Measurements from ENCODE around the gene SEPTIN5. TPM values are rescaled to one million over a fixed set of nuclear protein-coding genes. Genes with fewer than 3 reads are reported as not detected.

SEPTIN5 gene
- total RNA-seq, 1 donor from 2014 or later, result 7.3 TPM

GRCh38 chr22:19748139-19748538 lies 33.8 kb downstream of the SEPTIN5 start:
- Histone ChIP-seq H3K9me3 (ENCODE audit: insufficient read depth, low read depth, low read length) (no peaks in the 10 kb centered on the region), H3K36me3 (ENCODE audit: insufficient read depth, low read length) (no peaks in the 10 kb centered on the region), H2AFZ (ENCODE audit: low read depth, low read length) (no peak overlapping the region), H3K4me1 (ENCODE audit: insufficient read depth, low read length) (peaks cover 8% of the 10 kb centered on the region), H3K4me2 (ENCODE audit: low read length) (no peak overlapping the region), H3K27ac (ENCODE audit: low read depth, low read length) (no peak overlapping the region), H3K79me2 (ENCODE audit: insufficient read depth, low read length) (no peaks in the 10 kb centered on the region), H3K4me3 (ENCODE audit: insufficient read depth, low read depth, low read length) (no peak overlapping the region), H3K27me3 (ENCODE audit: insufficient read depth, low read length) (peaks cover 23% of the 10 kb centered on the region), H4K20me1 (ENCODE audit: insufficient read depth, low read length) (no peaks in the 10 kb centered on the region), H3K9ac (ENCODE audit: low read length) (no peak overlapping the region)
- peaks cover 2% of the 10 kb centered on the region for H3K9me3 Mint-ChIP-seq (ENCODE audit: unreplicated experiment)
- H3K27me3 Mint-ChIP-seq (ENCODE audit: low read depth, unreplicated experiment), result peaks cover 25% of the 10 kb centered on the region
- TF ChIP-seq EZH2 (IDR thresholded peaks at IDR 0.05; ENCODE audit: insufficient read depth, low read length), result no peak
- TF ChIP-seq CTCF (IDR thresholded peaks at IDR 0.05; ENCODE audit: insufficient read depth, low read depth, low read length), result no peak
- no peak overlapping the region for H3K4me3 Mint-ChIP-seq (ENCODE audit: unreplicated experiment)
- no peak overlapping the region for H3K27ac Mint-ChIP-seq (ENCODE audit: unreplicated experiment)
- no peaks in the 10 kb centered on the region for H3K36me3 Mint-ChIP-seq (ENCODE audit: low read depth, unreplicated experiment)
- FAIRE-seq, result no peak
- H3K4me1 Mint-ChIP-seq (ENCODE audit: low read depth, unreplicated experiment), result no peaks in the 10 kb centered on the region
- DNase-seq (ENCODE audit: low read depth), result no peak

- H3K9me3 ChIP-seq (ENCODE audit: insufficient read depth, low read depth, low read length), result no peaks in the 10 kb centered on the region
- DNase-seq (ENCODE audit: low read depth) (no peak), FAIRE-seq (no peak)
- no peak overlapping the region for H3K27ac ChIP-seq (ENCODE audit: low read depth, low read length)
- H3K9ac ChIP-seq (ENCODE audit: low read length), result no peak overlapping the region
- no peaks in the 10 kb centered on the region for H3K4me1 Mint-ChIP-seq (ENCODE audit: low read depth, unreplicated experiment)
- peaks cover 31% of the 10 kb centered on the region for H3K27me3 ChIP-seq (ENCODE audit: insufficient read depth, low read length)
- no peak overlapping the region for H3K27ac Mint-ChIP-seq (ENCODE audit: unreplicated experiment)
- H3K36me3 ChIP-seq (ENCODE audit: insufficient read depth, low read length), result no peaks in the 10 kb centered on the region
- H3K4me3 ChIP-seq (ENCODE audit: insufficient read depth, low read depth, low read length), result no peak overlapping the region
- peaks cover 35% of the 10 kb centered on the region for H3K27me3 Mint-ChIP-seq (ENCODE audit: low read depth, unreplicated experiment)
- no peak overlapping the region for H3K4me2 ChIP-seq (ENCODE audit: low read length)
- H3K79me2 ChIP-seq (ENCODE audit: insufficient read depth, low read length), result no peaks in the 10 kb centered on the region
- no peak overlapping the region for H3K4me3 Mint-ChIP-seq (ENCODE audit: unreplicated experiment)
- no peaks in the 10 kb centered on the region for H3K36me3 Mint-ChIP-seq (ENCODE audit: low read depth, unreplicated experiment)
- H3K9me3 Mint-ChIP-seq (ENCODE audit: unreplicated experiment), result peaks cover 2% of the 10 kb centered on the region
- H2AFZ ChIP-seq (ENCODE audit: low read depth, low read length), result no peak overlapping the region
- H3K4me1 ChIP-seq (ENCODE audit: insufficient read depth, low read length), result peaks cover 8% of the 10 kb centered on the region
- TF ChIP-seq CTCF (IDR thresholded peaks at IDR 0.05; ENCODE audit: insufficient read depth, low read depth, low read length) (no peak), EZH2 (IDR thresholded peaks at IDR 0.05; ENCODE audit: insufficient read depth, low read length) (no peak)
- no peaks in the 10 kb centered on the region for H4K20me1 ChIP-seq (ENCODE audit: insufficient read depth, low read length)
Measured at GRCh38 chr22:19748991-19749664, 34.8 kb downstream of the SEPTIN5 start.

GRCh38 chr22:19749876-19750275 lies 35.6 kb downstream of the SEPTIN5 start:
- Histone ChIP-seq H3K9me3 (ENCODE audit: insufficient read depth, low read depth, low read length) (no peaks in the 10 kb centered on the region), H4K20me1 (ENCODE audit: insufficient read depth, low read length) (no peaks in the 10 kb centered on the region), H3K4me2 (ENCODE audit: low read length) (no peak overlapping the region), H3K27ac (ENCODE audit: low read depth, low read length) (no peak overlapping the region), H3K9ac (ENCODE audit: low read length) (no peak overlapping the region), H3K4me1 (ENCODE audit: insufficient read depth, low read length) (peaks cover 8% of the 10 kb centered on the region), H2AFZ (ENCODE audit: low read depth, low read length) (no peak overlapping the region), H3K36me3 (ENCODE audit: insufficient read depth, low read length) (no peaks in the 10 kb centered on the region), H3K4me3 (ENCODE audit: insufficient read depth, low read depth, low read length) (no peak overlapping the region), H3K27me3 (ENCODE audit: insufficient read depth, low read length) (peaks cover 39% of the 10 kb centered on the region), H3K79me2 (ENCODE audit: insufficient read depth, low read length) (no peaks in the 10 kb centered on the region)
- FAIRE-seq (no peak), DNase-seq (ENCODE audit: low read depth) (no peak)
- TF ChIP-seq EZH2 (IDR thresholded peaks at IDR 0.05; ENCODE audit: insufficient read depth, low read length) (no peak), CTCF (IDR thresholded peaks at IDR 0.05; ENCODE audit: insufficient read depth, low read depth, low read length) (no peak)
- Mint-ChIP-seq H3K27me3 (ENCODE audit: low read depth, unreplicated experiment) (peaks cover 39% of the 10 kb centered on the region), H3K27ac (ENCODE audit: unreplicated experiment) (no peak overlapping the region), H3K4me3 (ENCODE audit: unreplicated experiment) (no peak overlapping the region), H3K36me3 (ENCODE audit: low read depth, unreplicated experiment) (no peaks in the 10 kb centered on the region), H3K9me3 (ENCODE audit: unreplicated experiment) (peaks cover 2% of the 10 kb centered on the region), H3K4me1 (ENCODE audit: low read depth, unreplicated experiment) (no peaks in the 10 kb centered on the region)

All from astrocyte (in vitro differentiated cells and primary cell).